HG03196 (cell line): ENCODE results near the gene SPNS3.

ENCODE experiments used
- ATAC-seq: cut with Tn5 transposase; IDR thresholded peaks from one replicate; pipeline ENCODE4 v1.9.1; 2021; ENCODE audit not compliant: unreplicated experiment

The SPNS3 gene

GRCh38 chr17:4507361-4508111, 73.8 kb downstream of the SPNS3 start:
- ATAC-seq, result no peak

GRCh38 chr17:4508207-4508606, 74.5 kb downstream of the SPNS3 start:
- ATAC-seq, result no peak

GRCh38 chr17:4509401-4509800, 75.7 kb downstream of the SPNS3 start:
- ATAC-seq, result no peak

- no peak for ATAC-seq
These were observed 76.3 kb downstream of the SPNS3 start for GRCh38 chr17:4509923-4510617.

GRCh38 chr17:4510618-4510941, 76.8 kb downstream of the SPNS3 start:
- no peak for ATAC-seq

GRCh38 chr17:4511199-4511932, 77.6 kb downstream of the SPNS3 start:
- no peak for ATAC-seq

- ATAC-seq, result no peak
These were observed 78.7 kb downstream of the SPNS3 start for GRCh38 chr17:4512156-4513112.

- ATAC-seq, result no peak
These were observed 79.6 kb downstream of the SPNS3 start for GRCh38 chr17:4513113-4514032.

- no peak for ATAC-seq
These were observed 80.5 kb downstream of the SPNS3 start for GRCh38 chr17:4514206-4514605.

- ATAC-seq, result no peak
These were observed 81.0 kb downstream of the SPNS3 start for GRCh38 chr17:4514779-4515178.

- no peak for ATAC-seq
These were observed 81.8 kb downstream of the SPNS3 start for GRCh38 chr17:4515501-4515900.

- ATAC-seq, result no peak
These were observed 83.0 kb downstream of the SPNS3 start for GRCh38 chr17:4516735-4517134.

- ATAC-seq, result no peak
These were observed 85.2 kb downstream of the SPNS3 start for GRCh38 chr17:4518901-4519300.

GRCh38 chr17:4519361-4519788, 85.6 kb downstream of the SPNS3 start:
- ATAC-seq, result no peak

- ATAC-seq, result no peak
These were observed 86.5 kb downstream of the SPNS3 start for GRCh38 chr17:4520060-4520893.

- no peak for ATAC-seq
These were observed 87.3 kb downstream of the SPNS3 start for GRCh38 chr17:4520894-4521600.

GRCh38 chr17:4522661-4523060, 88.9 kb downstream of the SPNS3 start:
- no peak for ATAC-seq

GRCh38 chr17:4523946-4524345, 90.2 kb downstream of the SPNS3 start:
- ATAC-seq, result no peak
